Measurements from ENCODE around the gene MRPL30. TPM values are rescaled to one million over a fixed set of nuclear protein-coding genes. Genes with fewer than 3 reads are reported as not detected.

The MRPL30 gene
- total and polyA plus RNA-seq, 2 donors (not counting 3 experiments of a cell fraction or from before 2014, with no cell fraction given), result 14.7 to 28.4 TPM

GRCh38 chr2:99183025-99183424, 2.0 kb downstream of the MRPL30 start:
- Histone ChIP-seq H3K4me1 (ENCODE audit: control insufficient read depth, extremely low read depth, insufficient read depth, low read length) (peaks cover 17% of the 10 kb centered on the region), H3K4me3 (replicated peaks in 1 of 3; ENCODE audit: insufficient read depth in 1 of 3, low read depth in 1 of 3, low read length in 3 of 3) (no peak overlapping the region), H3K9me3 (replicated peaks; ENCODE audit: control insufficient read depth, insufficient read depth, low read length) (no peaks in the 10 kb centered on the region), H3K9ac (replicated peaks; ENCODE audit: extremely low read depth, insufficient read depth, low read length) (no peak overlapping the region), H3K9me1 (replicated peaks; ENCODE audit: control insufficient read depth, extremely low read depth, insufficient read depth, low read length) (no peaks in the 10 kb centered on the region), H3K27ac (ENCODE audit: insufficient read depth, low read depth, low read length) (no peak overlapping the region), H2AFZ (ENCODE audit: low read depth, low read length) (no peak overlapping the region), H3K79me2 (ENCODE audit: control insufficient read depth, insufficient read depth, low read length) (peaks cover 64% of the 10 kb centered on the region), H3K4me2 (ENCODE audit: insufficient read depth, low read length) (no peak overlapping the region), H4K20me1 (replicated peaks; ENCODE audit: control insufficient read depth, extremely low read depth, insufficient read depth, low read length) (no peaks in the 10 kb centered on the region), H3K36me3 (ENCODE audit: control insufficient read depth in 2 of 2, extremely low read depth in 1 of 2, insufficient read depth in 2 of 2, low read length in 2 of 2) (peaks cover 0 to 2% of the 10 kb centered on the region in 2 experiments), H3K27me3 (ENCODE audit: control insufficient read depth in 2 of 2, insufficient read depth in 2 of 2, low read length in 2 of 2) (no peaks in the 10 kb centered on the region)
- DNase-seq (ENCODE audit: low read depth, low spot score) (no peak), FAIRE-seq (no peak)
- TF ChIP-seq GATA2 (IDR thresholded peaks at IDR 0.05; ENCODE audit: insufficient read depth, insufficient read length, low read depth, low read length), result no peak
- TF ChIP-seq JUN (IDR thresholded peaks at IDR 0.05; ENCODE audit: borderline replicate concordance, insufficient read depth, insufficient read length, low read depth), result no peak
- TF ChIP-seq, protein P1, sequence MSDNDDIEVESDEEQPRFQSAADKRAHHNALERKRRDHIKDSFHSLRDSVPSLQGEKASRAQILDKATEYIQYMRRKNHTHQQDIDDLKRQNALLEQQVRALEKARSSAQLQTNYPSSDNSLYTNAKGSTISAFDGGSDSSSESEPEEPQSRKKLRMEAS (IDR thresholded peaks at IDR 0.05; ENCODE audit: insufficient read depth, insufficient read length), result no peak
- TF ChIP-seq MYC (IDR thresholded peaks at IDR 0.05; ENCODE audit: low read depth, low read length), result no peak
- TF ChIP-seq POLR2AphosphoS5 (IDR thresholded peaks at IDR 0.05; ENCODE audit: insufficient read depth, low read depth, low read length), result no peak
- no peak for TF ChIP-seq EZH2 (IDR thresholded peaks at IDR 0.05; ENCODE audit: borderline replicate concordance, low read depth, low read length, severe bottlenecking)
- no peak for TF ChIP-seq FOS (IDR thresholded peaks at IDR 0.05; ENCODE audit: borderline replicate concordance, insufficient read depth, low read length)
- TF ChIP-seq, protein P2, sequence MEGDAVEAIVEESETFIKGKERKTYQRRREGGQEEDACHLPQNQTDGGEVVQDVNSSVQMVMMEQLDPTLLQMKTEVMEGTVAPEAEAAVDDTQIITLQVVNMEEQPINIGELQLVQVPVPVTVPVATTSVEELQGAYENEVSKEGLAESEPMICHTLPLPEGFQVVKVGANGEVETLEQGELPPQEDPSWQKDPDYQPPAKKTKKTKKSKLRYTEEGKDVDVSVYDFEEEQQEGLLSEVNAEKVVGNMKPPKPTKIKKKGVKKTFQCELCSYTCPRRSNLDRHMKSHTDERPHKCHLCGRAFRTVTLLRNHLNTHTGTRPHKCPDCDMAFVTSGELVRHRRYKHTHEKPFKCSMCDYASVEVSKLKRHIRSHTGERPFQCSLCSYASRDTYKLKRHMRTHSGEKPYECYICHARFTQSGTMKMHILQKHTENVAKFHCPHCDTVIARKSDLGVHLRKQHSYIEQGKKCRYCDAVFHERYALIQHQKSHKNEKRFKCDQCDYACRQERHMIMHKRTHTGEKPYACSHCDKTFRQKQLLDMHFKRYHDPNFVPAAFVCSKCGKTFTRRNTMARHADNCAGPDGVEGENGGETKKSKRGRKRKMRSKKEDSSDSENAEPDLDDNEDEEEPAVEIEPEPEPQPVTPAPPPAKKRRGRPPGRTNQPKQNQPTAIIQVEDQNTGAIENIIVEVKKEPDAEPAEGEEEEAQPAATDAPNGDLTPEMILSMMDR (IDR thresholded peaks at IDR 0.05; ENCODE audit: extremely low read depth in 1 of 2, insufficient read depth in 1 of 2, low read depth in 1 of 2, low read length in 2 of 2), result no peak
- no peak for TF ChIP-seq POLR2A (IDR thresholded peaks at IDR 0.05; ENCODE audit: low read depth, low read length)
- intact Hi-C loops (cut with micrococcal nuclease) (no loop called here), dilution Hi-C loops (cut with MboI; ENCODE audit: extremely low pct_ligation_motif_present, low sequenced_read_pairs) (no loop called here)
- no TSS peak for BruUV-seq (replicated peaks)
- CTCF ChIA-PET, result no interaction called here
- POLR2A ChIA-PET, result no interaction called here
